Immature natural killer cell (primary cell): ENCODE measurements around the gene ST3GAL4. TPM values are rescaled to one million over a fixed set of nuclear protein-coding genes. Genes with fewer than 3 reads are reported as not detected.

Experiments
- DNase-seq, 3 donors: peaks; one replicate each; pipeline ENCODE4 v3.0.0; 2022; ENCODE audit warnings: mixed read lengths in 1 of 3
- H3K27ac Mint-ChIP-seq, 6 donors: one replicate each; pipeline ENCODE4 v1.8.0; 2020; ENCODE audit warnings: mixed read lengths in 6 of 6, mild to moderate bottlenecking in 5 of 6, inconsistent platforms in 4 of 6, moderate library complexity in 3 of 6
- H3K27me3 Mint-ChIP-seq, 3 donors: one replicate each; pipeline ENCODE4 v1.8.0; 2020 to 2021; ENCODE audit warnings: low read depth in 3 of 3, mild to moderate bottlenecking in 3 of 3, mixed read lengths in 3 of 3, moderate library complexity in 3 of 3, inconsistent platforms in 1 of 3
- H3K36me3 Mint-ChIP-seq, 3 donors: one replicate each; pipeline ENCODE4 v1.8.0; 2020; ENCODE audit warnings: mixed read lengths in 3 of 3, inconsistent platforms in 2 of 3, mild to moderate bottlenecking in 2 of 3
- H3K4me1 Mint-ChIP-seq, 2 donors: one replicate each; pipeline ENCODE4 v1.8.0; 2020; ENCODE audit warnings: inconsistent platforms in 2 of 2, mild to moderate bottlenecking in 2 of 2, mixed read lengths in 2 of 2, moderate library complexity in 1 of 2
- H3K4me3 Mint-ChIP-seq, 5 donors: one replicate each; pipeline ENCODE4 v1.8.0; 2020; ENCODE audit warnings: mild to moderate bottlenecking in 5 of 5, mixed read lengths in 5 of 5, inconsistent platforms in 3 of 5, moderate library complexity in 3 of 5
- H3K9me3 Mint-ChIP-seq, 6 donors: one replicate each; pipeline ENCODE4 v1.8.0; 2020; ENCODE audit warnings: mild to moderate bottlenecking in 6 of 6, mixed read lengths in 6 of 6, inconsistent platforms in 4 of 6, moderate library complexity in 3 of 6
- polyA plus RNA-seq, 3 donors: library from polyadenylated mRNA; unstranded; fragments of 300-500 nt; fragmentation: Illumina TruSeq; gene quantifications; one replicate each; pipeline ENCODE4 v1.2.3, GENCODE V29; 2021

ST3GAL4 gene
- polyA plus RNA-seq, 3 donors from 2014 or later = 25.0 to 31.7 (median 30.9) TPM

DNA sequence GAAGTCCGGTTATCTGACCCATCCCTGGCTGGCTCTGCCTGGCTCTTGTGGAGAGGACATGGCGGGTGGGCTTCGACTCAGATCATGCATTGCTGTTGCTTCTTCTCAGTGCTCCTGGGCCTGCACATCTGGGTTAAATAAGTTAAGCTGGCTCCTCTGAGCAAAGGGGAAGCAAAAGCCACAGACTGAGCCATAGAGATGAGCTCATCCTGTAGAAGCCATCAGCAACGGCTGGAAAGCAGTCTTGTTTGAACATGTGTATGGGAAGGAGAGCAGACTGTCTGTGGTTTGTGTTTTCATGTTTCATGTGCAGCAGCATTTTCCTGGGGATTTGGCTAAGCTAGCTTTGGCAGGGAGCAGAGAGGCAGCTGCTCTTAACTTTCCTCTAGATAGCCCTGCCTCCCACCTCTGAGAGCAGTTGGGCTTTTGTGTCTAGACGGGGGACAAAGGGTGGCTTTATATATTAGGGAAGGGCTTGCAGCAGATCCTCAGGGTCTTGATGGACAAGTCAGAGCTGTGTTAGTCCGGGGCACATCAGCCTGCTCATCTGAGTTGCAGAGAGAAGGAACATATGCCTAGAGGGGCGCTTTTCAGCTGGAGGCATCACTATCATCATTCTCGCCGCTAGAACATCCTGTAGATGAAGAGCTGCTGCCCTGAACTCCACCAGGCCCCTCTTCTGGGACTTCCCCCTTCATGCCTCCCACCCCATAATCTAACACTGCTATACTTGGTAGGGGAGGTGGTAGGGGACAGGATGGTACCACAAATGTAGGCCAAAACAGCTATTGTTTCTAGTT lies 36.7 kb upstream of the ST3GAL4 start:
- Mint-ChIP-seq H3K9me3 (no peaks in the 10 kb centered on the region), H3K4me1 (peaks cover 62% of the 10 kb centered on the region in 2 donors), H3K4me3 (peak overlapping the region; percentile 67 to 86 (median 80)), H3K27ac (peak overlapping the region; percentile 98 to 99 (median 98)), H3K36me3 (peaks cover 14 to 30% (median 22%) of the 10 kb centered on the region in 3 donors), H3K27me3 (peaks cover 1 to 12% (median 2%) of the 10 kb centered on the region in 3 donors)
- peak; percentile 69 to 78 (median 75) for DNase-seq

DNA sequence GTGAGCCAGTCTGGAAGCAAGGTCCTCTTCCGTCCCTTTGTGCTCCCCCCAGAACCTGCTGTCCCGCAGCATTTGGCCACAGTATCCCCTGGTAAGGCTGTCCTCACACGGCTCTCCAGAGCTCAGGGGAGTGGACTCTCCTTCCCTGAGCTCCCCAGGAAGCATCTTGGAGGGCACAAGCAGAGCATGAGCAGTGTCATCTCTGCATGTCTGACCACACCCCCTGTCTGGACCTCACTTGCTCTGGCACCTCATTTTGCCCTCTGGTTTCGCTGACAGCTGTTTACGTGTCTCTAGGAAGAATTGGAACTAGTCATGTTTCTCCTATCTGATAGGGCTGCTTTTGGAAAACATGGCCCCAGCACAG lies 36.1 kb upstream of the ST3GAL4 start:
- Mint-ChIP-seq H3K36me3 (peaks cover 11 to 27% (median 19%) of the 10 kb centered on the region in 3 donors), H3K27ac (peak overlapping the region; percentile 98 to 99 (median 98)), H3K9me3 (no peaks in the 10 kb centered on the region), H3K27me3 (peaks cover 2 to 12% (median 3%) of the 10 kb centered on the region in 3 donors), H3K4me3 (peak overlapping the region; percentile 58 to 86 (median 80)), H3K4me1 (peaks cover 56 to 57% of the 10 kb centered on the region in 2 donors)
- no peak for DNase-seq

DNA sequence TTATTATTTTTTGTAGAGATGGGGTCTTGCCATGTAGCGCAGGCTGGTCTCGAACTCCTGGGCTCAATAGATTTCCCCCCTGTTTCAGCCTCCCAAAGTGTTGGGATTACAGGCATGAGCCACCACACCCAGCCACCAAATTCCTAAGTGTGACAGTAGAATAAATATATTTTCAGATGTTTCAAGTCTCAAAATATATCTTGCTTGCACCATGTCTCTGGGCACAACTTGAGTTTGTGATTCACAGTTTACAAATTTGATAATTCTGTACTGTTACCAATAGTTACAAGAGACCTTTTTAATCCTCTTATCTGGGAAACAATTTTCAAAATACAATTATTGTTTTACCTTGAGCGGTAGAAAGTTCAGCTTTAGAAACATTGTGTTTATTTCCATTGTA lies 32.5 kb upstream of the ST3GAL4 start:
- Mint-ChIP-seq H3K27me3 (peaks cover 2 to 6% (median 3%) of the 10 kb centered on the region in 3 donors), H3K9me3 (no peaks in the 10 kb centered on the region), H3K4me3 (no peak overlapping the region), H3K27ac (no peak overlapping the region), H3K4me1 (peaks cover 48 to 54% of the 10 kb centered on the region in 2 donors), H3K36me3 (peaks cover 10 to 24% (median 14%) of the 10 kb centered on the region in 3 donors)
- no peak for DNase-seq

DNA sequence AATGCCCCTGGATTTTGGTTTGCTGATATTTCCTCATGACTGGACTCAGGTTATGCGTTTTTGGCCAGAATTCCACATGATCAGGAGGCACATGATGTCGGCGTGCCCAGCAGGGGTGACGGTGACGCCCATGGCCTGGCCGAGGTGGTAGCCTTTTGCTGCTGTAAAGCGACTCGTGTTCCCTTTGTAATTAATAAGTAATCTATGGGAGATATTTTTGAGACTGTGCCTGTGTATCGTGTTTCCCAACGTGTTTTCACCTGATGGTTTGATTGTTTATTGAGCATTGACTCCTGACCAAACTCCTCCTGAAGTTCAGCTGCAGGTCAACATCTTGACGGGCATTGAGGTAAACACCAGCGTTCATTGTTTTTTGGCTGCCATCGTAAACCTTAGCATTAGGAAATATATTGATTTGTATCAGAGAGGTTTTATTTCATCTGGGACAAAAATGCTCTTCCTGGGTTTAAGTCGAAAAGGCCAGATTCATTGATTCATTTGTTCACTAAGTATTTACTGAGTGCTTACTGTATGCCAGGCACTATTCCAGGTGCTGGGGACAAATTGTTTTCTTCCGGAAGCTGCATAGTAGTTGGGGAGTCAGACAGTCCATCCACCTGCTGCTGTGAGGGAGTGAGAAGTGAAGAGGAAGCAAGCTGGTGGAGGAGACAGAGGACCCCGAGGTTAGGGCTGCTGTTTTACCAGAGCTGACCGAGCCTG lies 28.0 kb upstream of the ST3GAL4 start:
- no peaks in the 10 kb centered on the region for H3K9me3 Mint-ChIP-seq
- peaks cover 17 to 25% (median 17%) of the 10 kb centered on the region in 3 donors for H3K27me3 Mint-ChIP-seq
- peaks cover 5 to 15% (median 15%) of the 10 kb centered on the region in 3 donors for H3K36me3 Mint-ChIP-seq
- no peak for DNase-seq
- peak overlapping the region in 4 of 5 donors; percentile 36 to 55 (median 43) for H3K4me3 Mint-ChIP-seq
- H3K27ac Mint-ChIP-seq = peak overlapping the region; percentile 82 to 97 (median 94)
- H3K4me1 Mint-ChIP-seq = peaks cover 52 to 54% of the 10 kb centered on the region in 2 donors

DNA sequence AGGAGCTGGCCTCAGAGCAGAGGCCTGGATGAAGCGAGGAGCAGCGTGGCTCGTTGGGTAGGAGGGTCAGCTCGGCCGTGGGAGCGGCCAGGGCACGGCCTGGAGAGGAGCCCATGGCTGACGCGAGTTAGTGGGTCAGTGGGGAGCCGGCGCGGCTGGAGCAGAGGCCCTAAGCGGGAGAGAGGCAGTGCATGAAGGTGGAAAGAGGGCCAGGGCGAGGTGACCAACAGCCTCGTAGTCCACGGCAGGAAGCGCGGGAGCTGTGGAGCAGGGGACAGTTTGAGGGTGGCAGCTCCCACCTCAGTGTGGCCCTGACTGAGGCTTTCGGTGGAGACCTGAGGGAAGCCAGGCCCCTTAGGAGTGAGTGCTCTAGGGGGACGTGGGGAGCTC lies 27.5 kb upstream of the ST3GAL4 start:
- H3K27ac Mint-ChIP-seq = peak overlapping the region; percentile 82 to 97 (median 94)
- H3K27me3 Mint-ChIP-seq = peaks cover 17 to 26% (median 19%) of the 10 kb centered on the region in 3 donors
- H3K4me1 Mint-ChIP-seq = peaks cover 57 to 60% of the 10 kb centered on the region in 2 donors

DNA sequence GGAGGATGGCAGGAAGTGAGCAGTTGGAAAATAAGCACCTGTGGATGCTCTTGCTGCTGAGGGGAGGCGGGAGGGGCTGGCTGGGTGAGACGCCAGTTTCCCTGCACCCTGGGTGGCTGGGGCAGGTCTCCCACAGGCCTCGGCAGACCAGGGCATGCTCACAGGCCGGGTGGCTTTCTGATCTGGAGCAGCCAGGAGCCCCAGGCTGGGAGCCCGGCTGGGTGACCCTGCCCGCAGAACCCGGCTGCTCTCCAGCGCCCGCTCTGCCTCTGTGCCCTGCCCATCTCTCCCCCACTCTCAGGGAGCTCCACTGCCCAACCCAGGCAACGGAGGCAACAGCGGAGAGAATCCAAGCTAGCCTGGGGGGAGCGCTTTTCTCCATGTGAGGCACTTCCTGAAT lies 27.0 kb upstream of the ST3GAL4 start:
- peaks cover 19 to 26% (median 20%) of the 10 kb centered on the region in 3 donors for H3K27me3 Mint-ChIP-seq
- no peak for DNase-seq
- peaks cover 7 to 19% (median 19%) of the 10 kb centered on the region in 3 donors for H3K36me3 Mint-ChIP-seq
- H3K4me3 Mint-ChIP-seq = peak overlapping the region in 1 of 5 donors; percentile 76
- H3K27ac Mint-ChIP-seq = peak overlapping the region; percentile 94 to 99 (median 97)
- H3K4me1 Mint-ChIP-seq = peaks cover 62 to 64% of the 10 kb centered on the region in 2 donors
- H3K9me3 Mint-ChIP-seq = no peaks in the 10 kb centered on the region

More for the DNA sequence above, 27.5 kb upstream of the ST3GAL4 start:
- peaks cover 5 to 15% (median 15%) of the 10 kb centered on the region in 3 donors for H3K36me3 Mint-ChIP-seq
- H3K4me3 Mint-ChIP-seq = peak overlapping the region in 3 of 5 donors; percentile 36 to 55 (median 42)
- no peak for DNase-seq
- no peaks in the 10 kb centered on the region for H3K9me3 Mint-ChIP-seq

DNA sequence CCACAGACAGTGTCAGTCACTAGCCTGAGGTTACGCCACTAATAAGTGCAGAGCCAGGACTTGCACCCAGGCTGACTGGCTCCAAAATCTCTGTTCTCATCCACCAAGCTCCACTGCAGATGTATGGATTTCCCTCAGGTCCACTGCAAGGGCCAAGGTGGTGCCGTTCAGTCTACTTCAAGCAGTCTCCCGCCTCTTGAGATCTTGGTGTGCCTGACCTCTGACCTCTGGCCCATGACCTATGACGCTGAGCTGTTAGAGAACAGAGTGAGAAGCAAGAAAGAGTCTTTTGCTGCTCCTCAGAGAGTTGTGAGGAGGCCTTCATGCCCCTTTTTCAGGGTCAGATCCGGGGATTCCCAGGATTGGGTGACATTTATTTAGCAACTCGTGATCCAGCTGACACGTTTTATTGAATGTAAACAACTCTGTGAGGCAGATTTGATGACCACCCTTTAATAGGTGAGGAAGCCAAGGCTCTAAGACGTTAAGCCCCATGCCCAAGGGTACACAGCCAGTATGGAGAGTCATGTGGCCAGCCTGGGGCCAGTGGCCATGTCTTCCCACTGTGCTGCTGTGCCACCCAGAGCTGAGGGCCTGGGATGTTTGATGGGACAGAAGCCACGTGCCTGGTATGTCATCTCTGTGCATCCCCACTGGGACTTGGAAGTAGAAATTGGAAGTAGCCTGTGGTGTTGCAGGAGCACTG lies 26.4 kb upstream of the ST3GAL4 start:
- H3K9me3 Mint-ChIP-seq = no peaks in the 10 kb centered on the region
- DNase-seq = peak in 1 of 3 donors; percentile 17
- peaks cover 17 to 26% (median 22%) of the 10 kb centered on the region in 3 donors for H3K27me3 Mint-ChIP-seq
- peaks cover 68 to 71% of the 10 kb centered on the region in 2 donors for H3K4me1 Mint-ChIP-seq
- peaks cover 13 to 25% (median 21%) of the 10 kb centered on the region in 3 donors for H3K36me3 Mint-ChIP-seq
- H3K4me3 Mint-ChIP-seq = peak overlapping the region; percentile 64 to 81 (median 77)
- H3K27ac Mint-ChIP-seq = peak overlapping the region; percentile 94 to 99 (median 97)

DNA sequence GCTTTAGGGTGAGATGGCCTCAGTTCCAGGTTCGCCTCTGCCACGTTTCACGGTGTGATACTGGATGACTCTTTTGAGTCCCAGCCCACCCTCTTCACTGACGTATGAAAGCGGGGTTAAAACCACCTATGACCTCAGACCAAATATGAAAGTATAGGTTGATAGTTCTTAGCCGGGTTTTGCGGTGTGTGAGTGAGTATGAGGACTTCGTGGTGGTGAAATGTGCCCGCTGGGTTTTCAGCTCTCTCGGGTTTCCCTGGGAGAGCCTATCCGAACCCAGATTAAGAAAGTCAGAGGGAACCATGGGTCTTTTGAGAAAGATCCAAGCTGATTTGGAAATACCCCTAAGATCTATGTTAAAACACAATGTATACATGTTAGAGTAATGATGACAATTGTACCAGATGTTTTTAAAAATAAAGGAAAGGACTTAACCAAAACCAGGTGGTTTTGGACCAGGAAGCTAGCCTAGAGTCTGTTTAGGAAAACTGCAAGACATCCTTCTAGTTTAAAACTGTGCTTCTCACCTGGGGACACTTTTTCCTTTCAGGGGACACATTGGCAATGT lies 25.8 kb upstream of the ST3GAL4 start:
- Mint-ChIP-seq H3K4me3 (peak overlapping the region; percentile 64 to 81 (median 77)), H3K27ac (peak overlapping the region; percentile 94 to 99 (median 97)), H3K4me1 (peaks cover 73 to 77% of the 10 kb centered on the region in 2 donors), H3K27me3 (peaks cover 17 to 26% (median 22%) of the 10 kb centered on the region in 3 donors), H3K9me3 (no peaks in the 10 kb centered on the region), H3K36me3 (peaks cover 13 to 25% (median 21%) of the 10 kb centered on the region in 3 donors)
- DNase-seq = peak; percentile 89 to 93 (median 91)

DNA sequence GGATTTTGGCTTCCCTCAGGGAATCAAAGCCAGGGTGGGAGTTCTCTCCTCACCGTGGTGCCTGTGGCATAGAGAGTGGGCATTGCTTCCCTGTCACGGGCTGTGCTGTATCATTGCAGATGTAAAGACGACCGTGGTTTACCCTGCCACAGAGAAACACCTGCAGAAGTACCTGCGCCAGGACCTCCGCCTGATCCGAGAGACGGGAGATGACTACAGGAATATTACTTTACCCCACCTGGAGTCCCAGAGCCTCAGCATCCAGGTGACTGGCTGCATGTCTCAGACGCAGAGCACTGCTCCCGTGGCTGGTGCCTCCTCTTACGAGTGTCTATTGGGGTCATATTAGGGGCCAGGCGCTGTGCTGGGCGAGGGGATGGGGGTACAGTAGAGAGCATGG lies 24.2 kb upstream of the ST3GAL4 start:
- H3K9me3 Mint-ChIP-seq = no peaks in the 10 kb centered on the region
- H3K36me3 Mint-ChIP-seq = peaks cover 11 to 27% (median 20%) of the 10 kb centered on the region in 3 donors
- H3K27ac Mint-ChIP-seq = peak overlapping the region; percentile 86 to 99 (median 96)
- DNase-seq = no peak
- H3K4me3 Mint-ChIP-seq = peak overlapping the region; percentile 20 to 82 (median 78)
- H3K4me1 Mint-ChIP-seq = peaks cover 87 to 89% of the 10 kb centered on the region in 2 donors
- H3K27me3 Mint-ChIP-seq = peaks cover 20 to 31% (median 26%) of the 10 kb centered on the region in 3 donors

DNA sequence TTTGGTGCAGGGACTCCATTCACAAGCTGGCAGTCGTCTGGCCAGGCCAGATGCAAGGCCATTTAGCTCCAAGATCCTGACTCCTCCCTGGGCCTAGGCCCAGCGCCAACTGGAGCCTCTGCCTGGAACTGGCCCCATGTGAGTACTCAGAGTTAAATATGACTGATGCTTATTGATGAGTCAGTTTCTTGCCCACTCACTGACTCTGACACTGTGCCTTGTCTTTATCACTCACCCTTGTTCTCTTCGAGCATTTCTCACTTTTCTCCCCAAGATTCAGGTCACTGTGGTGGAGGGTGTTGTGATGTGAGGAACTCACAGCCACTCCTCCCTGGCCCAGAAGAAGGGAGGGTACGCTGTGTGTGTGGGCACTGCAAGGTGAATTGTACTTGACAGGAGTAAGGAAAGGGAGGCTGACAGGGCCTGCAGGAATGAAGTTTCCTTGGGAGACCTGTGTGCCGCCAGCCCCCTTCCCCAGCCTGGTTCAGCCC lies 23.2 kb upstream of the ST3GAL4 start:
- Mint-ChIP-seq H3K27ac (peak overlapping the region; percentile 86 to 99 (median 96)), H3K4me3 (peak overlapping the region; percentile 73 to 82 (median 78)), H3K4me1 (peaks cover 93 to 95% of the 10 kb centered on the region in 2 donors), H3K27me3 (peaks cover 20 to 31% (median 26%) of the 10 kb centered on the region in 3 donors), H3K9me3 (no peaks in the 10 kb centered on the region), H3K36me3 (peaks cover 11 to 27% (median 15%) of the 10 kb centered on the region in 3 donors)
- DNase-seq = peak; percentile 87 to 90 (median 87)

DNA sequence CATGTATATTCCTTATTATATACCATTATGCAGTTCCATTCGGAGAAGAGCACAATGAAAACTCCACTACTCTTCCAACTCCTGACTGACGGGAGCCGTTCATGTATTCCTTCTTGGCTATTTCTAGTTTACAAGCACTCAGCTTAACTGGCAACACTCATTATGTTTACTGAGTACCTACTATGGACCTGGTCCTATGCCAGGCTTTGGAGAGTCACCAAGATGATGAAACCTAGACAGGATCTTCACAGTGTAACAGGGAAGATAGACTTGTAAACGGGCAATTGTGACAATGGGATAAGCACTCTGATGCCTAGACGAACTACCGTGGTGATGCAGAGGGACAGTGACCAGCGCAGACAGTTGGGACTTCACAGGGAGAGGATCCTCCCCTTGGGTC lies 22.3 kb upstream of the ST3GAL4 start:
- peaks cover 20 to 31% (median 25%) of the 10 kb centered on the region in 3 donors for H3K27me3 Mint-ChIP-seq
- H3K27ac Mint-ChIP-seq = peak overlapping the region; percentile 86 to 99 (median 96)
- DNase-seq = no peak
- H3K36me3 Mint-ChIP-seq = peaks cover 11 to 23% (median 11%) of the 10 kb centered on the region in 3 donors
- H3K4me3 Mint-ChIP-seq = peak overlapping the region; percentile 65 to 82 (median 78)
- H3K4me1 Mint-ChIP-seq = peaks cover 86 to 93% of the 10 kb centered on the region in 2 donors
- no peaks in the 10 kb centered on the region for H3K9me3 Mint-ChIP-seq

DNA sequence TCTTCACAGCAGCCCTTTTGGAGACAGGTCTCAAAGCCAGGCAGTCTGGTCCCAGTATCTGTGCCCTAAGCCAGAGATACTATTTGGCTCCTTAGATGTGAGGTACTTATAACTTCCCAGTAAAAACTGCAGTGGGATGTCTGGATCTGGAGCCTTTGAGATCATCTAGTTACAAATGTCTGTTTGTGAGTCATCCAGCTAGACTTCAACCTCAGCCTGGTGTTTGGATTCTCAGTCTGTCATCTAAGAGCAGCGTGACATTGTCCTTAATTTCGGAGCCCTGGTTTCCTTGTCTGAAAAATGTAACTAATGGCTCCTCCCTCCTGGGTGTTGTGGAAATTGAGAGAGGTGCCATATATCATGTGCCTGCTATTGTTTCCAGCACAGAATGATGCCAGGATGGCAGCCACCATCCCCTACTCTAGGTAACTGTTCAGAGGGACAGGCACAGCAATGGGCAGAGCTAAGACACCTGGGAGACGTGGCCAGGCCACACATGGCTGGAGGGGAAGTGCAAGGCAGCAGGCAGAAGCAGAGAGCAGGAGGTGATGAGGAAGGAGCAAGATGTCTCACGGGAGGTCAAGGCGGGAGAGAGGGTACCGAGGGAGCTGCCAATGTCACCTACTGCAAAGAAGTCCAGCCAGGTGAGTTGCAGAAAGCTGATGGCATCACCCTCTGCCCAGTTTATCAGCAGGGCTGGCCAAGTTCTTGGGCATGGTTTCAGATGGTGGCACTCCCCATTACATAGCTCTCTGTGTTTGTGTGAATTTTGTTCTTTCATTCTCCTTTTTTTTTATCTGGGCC lies 20.6 kb upstream of the ST3GAL4 start:
- DNase-seq = no peak
- H3K36me3 Mint-ChIP-seq = peaks cover 11 to 22% (median 11%) of the 10 kb centered on the region in 3 donors

More for the DNA sequence above, 20.6 kb upstream of the ST3GAL4 start:
- H3K4me3 Mint-ChIP-seq = peak overlapping the region; percentile 76 to 90 (median 83)
- H3K27me3 Mint-ChIP-seq = peaks cover 13 to 26% (median 18%) of the 10 kb centered on the region in 3 donors
- H3K27ac Mint-ChIP-seq = peak overlapping the region; percentile 94 to 100 (median 98)
- H3K4me1 Mint-ChIP-seq = peaks cover 72 to 82% of the 10 kb centered on the region in 2 donors
- no peaks in the 10 kb centered on the region for H3K9me3 Mint-ChIP-seq
